ENCODE measurements around the gene PRR12.

Gene PRR12

DNA sequence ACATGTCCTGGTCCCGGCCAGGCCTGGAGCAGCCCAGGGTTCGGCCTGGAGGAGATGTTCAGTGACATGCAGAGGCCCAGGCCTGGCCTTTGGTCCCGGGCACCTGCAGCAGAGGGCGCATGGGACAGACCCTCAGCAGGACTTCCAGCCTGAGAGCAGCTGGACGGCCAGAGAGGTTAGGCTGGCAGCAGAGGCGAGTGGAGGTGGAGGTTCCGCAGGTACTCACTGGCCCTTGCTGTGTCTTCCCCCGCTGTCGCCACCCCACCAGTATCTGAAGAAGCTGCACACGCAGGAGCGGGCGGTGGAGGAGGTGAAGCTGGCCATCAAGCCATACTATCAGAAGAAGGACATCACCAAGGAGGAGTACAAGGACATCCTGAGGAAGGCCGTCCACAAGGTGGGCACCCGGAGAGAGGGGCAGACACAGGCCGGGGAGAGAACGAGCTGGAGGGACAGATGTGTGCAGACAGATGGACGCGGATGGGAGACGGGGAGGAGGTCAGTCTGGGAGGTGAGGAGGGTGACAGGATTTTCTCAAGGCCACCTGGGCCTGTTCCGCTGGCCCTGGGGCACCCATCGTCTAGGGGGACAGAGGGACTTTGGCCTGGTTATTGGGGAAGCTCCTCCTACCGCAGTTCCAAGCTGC is 66.6 kb downstream of the PRR12 start:
- Mint-ChIP-seq H3K4me3 (peak overlapping the region in 1 of 3 experiments; percentile 31), H3K27me3 (ENCODE audit: low read depth) (peaks cover 3% of the 10 kb centered on the region), H3K9me3 (no peaks in the 10 kb centered on the region), H3K36me3 (ENCODE audit: low read depth) (peaks cover 57% of the 10 kb centered on the region), H3K27ac (peak overlapping the region in 1 of 3 experiments; percentile 41), H3K4me1 (no peaks in the 10 kb centered on the region)
- TF ChIP-seq, protein P1, sequence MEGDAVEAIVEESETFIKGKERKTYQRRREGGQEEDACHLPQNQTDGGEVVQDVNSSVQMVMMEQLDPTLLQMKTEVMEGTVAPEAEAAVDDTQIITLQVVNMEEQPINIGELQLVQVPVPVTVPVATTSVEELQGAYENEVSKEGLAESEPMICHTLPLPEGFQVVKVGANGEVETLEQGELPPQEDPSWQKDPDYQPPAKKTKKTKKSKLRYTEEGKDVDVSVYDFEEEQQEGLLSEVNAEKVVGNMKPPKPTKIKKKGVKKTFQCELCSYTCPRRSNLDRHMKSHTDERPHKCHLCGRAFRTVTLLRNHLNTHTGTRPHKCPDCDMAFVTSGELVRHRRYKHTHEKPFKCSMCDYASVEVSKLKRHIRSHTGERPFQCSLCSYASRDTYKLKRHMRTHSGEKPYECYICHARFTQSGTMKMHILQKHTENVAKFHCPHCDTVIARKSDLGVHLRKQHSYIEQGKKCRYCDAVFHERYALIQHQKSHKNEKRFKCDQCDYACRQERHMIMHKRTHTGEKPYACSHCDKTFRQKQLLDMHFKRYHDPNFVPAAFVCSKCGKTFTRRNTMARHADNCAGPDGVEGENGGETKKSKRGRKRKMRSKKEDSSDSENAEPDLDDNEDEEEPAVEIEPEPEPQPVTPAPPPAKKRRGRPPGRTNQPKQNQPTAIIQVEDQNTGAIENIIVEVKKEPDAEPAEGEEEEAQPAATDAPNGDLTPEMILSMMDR (IDR thresholded peaks at IDR 0.05; ENCODE audit: unreplicated experiment in 3 of 3), result no peak

DNA sequence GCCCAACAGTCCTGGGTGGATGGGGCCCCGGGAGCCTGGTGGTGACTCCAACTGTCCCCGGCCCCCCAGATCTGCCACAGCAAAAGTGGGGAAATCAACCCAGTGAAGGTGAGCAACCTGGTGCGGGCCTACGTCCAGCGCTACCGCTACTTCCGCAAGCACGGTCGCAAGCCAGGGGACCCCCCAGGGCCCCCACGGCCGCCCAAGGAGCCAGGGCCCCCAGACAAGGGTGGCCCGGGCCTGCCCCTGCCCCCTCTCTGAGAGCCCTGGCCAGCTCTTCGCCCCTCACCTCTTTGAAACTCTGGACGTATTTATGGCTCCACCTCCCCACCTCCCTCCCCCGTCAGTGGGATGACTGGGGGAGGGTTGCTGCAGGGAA is 67.1 kb downstream of the PRR12 start:
- TF ChIP-seq, protein P1 (IDR thresholded peaks at IDR 0.05; ENCODE audit: unreplicated experiment in 3 of 3), result no peak
- no peaks in the 10 kb centered on the region for H3K9me3 Mint-ChIP-seq
- H3K27ac Mint-ChIP-seq, result no peak overlapping the region
- H3K27me3 Mint-ChIP-seq (ENCODE audit: low read depth), result peaks cover 3% of the 10 kb centered on the region
- peaks cover 54% of the 10 kb centered on the region for H3K36me3 Mint-ChIP-seq (ENCODE audit: low read depth)
- no peaks in the 10 kb centered on the region for H3K4me1 Mint-ChIP-seq
- no peak overlapping the region for H3K4me3 Mint-ChIP-seq

- no peak overlapping the region for H3K27ac Mint-ChIP-seq
- H3K4me3 Mint-ChIP-seq, result no peak overlapping the region
- no peaks in the 10 kb centered on the region for H3K9me3 Mint-ChIP-seq
- peaks cover 54% of the 10 kb centered on the region for H3K36me3 Mint-ChIP-seq (ENCODE audit: low read depth)
- peaks cover 3% of the 10 kb centered on the region for H3K27me3 Mint-ChIP-seq (ENCODE audit: low read depth)
- no peaks in the 10 kb centered on the region for H3K4me1 Mint-ChIP-seq
- TF ChIP-seq, protein P1 (IDR thresholded peaks at IDR 0.05; ENCODE audit: unreplicated experiment in 3 of 3), result no peak
Observed at GRCh38 chr19:49658566-49659442, 67.8 kb downstream of the PRR12 start.

DNA sequence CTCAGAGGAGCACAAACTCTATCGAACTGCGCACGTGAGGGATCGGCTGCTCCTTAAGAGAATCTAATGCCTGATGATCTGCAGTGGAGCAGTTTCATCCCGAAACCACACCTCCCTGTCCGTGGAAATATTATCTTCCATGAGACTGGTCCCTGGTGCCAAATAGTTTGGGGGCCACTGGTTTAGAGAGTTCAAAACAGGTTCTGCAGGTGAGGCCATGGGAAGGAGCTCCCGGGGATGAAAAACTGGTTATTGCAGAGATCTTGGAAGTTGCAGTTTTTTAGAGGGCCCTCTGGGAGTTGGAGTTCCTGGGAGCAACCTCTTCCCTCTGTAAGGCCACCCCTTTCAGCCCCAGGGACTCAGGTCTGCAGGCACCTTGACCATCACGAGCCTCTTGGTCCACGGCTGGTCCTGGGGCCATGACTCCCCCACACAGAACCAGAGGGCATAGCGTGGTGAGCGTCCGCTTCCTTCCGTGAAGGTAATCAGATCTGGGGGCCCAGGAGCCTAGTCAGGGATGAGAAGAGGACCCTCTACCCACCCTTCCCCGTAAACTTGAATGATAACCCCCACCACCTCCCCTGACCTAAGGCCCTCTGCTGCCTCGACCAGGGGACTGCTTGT is 69.5 kb downstream of the PRR12 start:
- H3K27ac Mint-ChIP-seq, result no peak overlapping the region
- peaks cover 10% of the 10 kb centered on the region for H3K4me1 Mint-ChIP-seq
- H3K27me3 Mint-ChIP-seq (ENCODE audit: low read depth), result peaks cover 3% of the 10 kb centered on the region
- TF ChIP-seq, protein P1 (IDR thresholded peaks at IDR 0.05; ENCODE audit: unreplicated experiment in 3 of 3), result no peak
- peaks cover 49% of the 10 kb centered on the region for H3K36me3 Mint-ChIP-seq (ENCODE audit: low read depth)
- H3K9me3 Mint-ChIP-seq, result no peaks in the 10 kb centered on the region
- H3K4me3 Mint-ChIP-seq, result no peak overlapping the region

DNA sequence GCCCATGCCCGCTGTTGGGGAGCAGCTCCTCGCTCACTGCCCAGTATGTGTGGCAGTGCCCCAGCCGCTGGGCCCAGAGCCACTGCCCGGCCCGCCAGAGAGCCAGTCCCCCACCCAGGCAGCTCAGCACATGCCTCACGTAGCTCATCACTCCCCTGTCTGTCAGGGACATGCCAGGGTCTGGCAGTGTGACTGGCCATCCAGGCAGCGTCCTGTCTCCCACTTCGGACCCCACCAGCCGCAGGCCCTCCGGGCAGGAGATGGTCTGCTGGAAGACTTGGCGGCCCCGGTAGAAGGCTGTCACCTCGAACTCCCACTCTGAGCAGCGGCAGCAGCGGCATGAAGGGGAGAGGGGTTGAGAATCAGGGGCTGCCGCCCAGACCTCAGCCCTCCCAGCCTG is 71.0 kb downstream of the PRR12 start:
- Mint-ChIP-seq H3K27ac (no peak overlapping the region), H3K9me3 (no peaks in the 10 kb centered on the region), H3K4me1 (peaks cover 23% of the 10 kb centered on the region), H3K4me3 (peak overlapping the region in 1 of 3 experiments; percentile 50), H3K27me3 (ENCODE audit: low read depth) (no peaks in the 10 kb centered on the region), H3K36me3 (ENCODE audit: low read depth) (peaks cover 38% of the 10 kb centered on the region)
- TF ChIP-seq, protein P1 (IDR thresholded peaks at IDR 0.05; ENCODE audit: unreplicated experiment in 3 of 3), result no peak
